Keratinocyte (primary cell): ENCODE measurements around the gene KRT8. TPM values are rescaled to one million over a fixed set of nuclear protein-coding genes. Genes with fewer than 3 reads are reported as not detected.
A peak's percentile ranks its signal among the peaks of the same experiment; 100 is the strongest.

Experiments
- DNase-seq: peaks from one replicate; pipeline ENCODE4 v3.0.0-alpha.2; 2011; ENCODE audit warnings: low read depth, missing footprints, low spot score
- FAIRE-seq: peaks from 2 replicates; lab custom pipeline; 2011; peaks lifted over from hg19 to GRCh38; lab: Jason Lieb, UNC
- H2AFZ ChIP-seq: 2 replicates; pipeline ENCODE4 v1.6.0; 2012; ENCODE audit warnings: low read length, control low read depth, inconsistent platforms; ENCODE audit not compliant: control insufficient read depth
- H3K27ac ChIP-seq: 2 replicates; pipeline ENCODE4 v1.5.1; 2011; ENCODE audit warnings: low read length; ENCODE audit not compliant: control insufficient read depth, insufficient read depth
- H3K27me3 ChIP-seq: 3 replicates; pipeline ENCODE4 v1.6.0; 2011; ENCODE audit warnings: low read length; ENCODE audit not compliant: control insufficient read depth, insufficient read depth; ENCODE audit errors: extremely low read depth
- H3K36me3 ChIP-seq, 2 experiments: 2 replicates in 1 of 2; 3 replicates in 1 of 2; pipeline ENCODE4 v1.5.1; 2011; ENCODE audit warnings: low read length in 2 of 2, mild to moderate bottlenecking in 1 of 2; ENCODE audit not compliant: control insufficient read depth in 2 of 2, insufficient read depth in 2 of 2; ENCODE audit errors: extremely low read depth in 1 of 2
- H3K4me1 ChIP-seq: 3 replicates; pipeline ENCODE4 v1.5.1; 2011; ENCODE audit warnings: low read length; ENCODE audit not compliant: control insufficient read depth, insufficient read depth; ENCODE audit errors: extremely low read depth
- H3K4me2 ChIP-seq: 3 replicates; pipeline ENCODE4 v1.6.0; 2011; ENCODE audit warnings: low read depth, low read length; ENCODE audit not compliant: control insufficient read depth, insufficient read depth; ENCODE audit errors: extremely low read depth
- H3K4me3 ChIP-seq, 3 experiments: fragments of 200-600 bp in 1 of 3; sonication (generic) in 1 of 3; 2 replicates in 2 of 3; 3 replicates in 1 of 3; pipeline ENCODE4 v1.5.1; 2011 to 2016; ENCODE audit warnings: low read length in 3 of 3, mild to moderate bottlenecking in 3 of 3, control low read depth in 2 of 3, inconsistent platforms in 1 of 3, low read depth in 1 of 3, mixed read lengths in 1 of 3, mixed run types in 1 of 3, moderate library complexity in 1 of 3; ENCODE audit not compliant: control insufficient read depth in 2 of 3, insufficient read depth in 2 of 3; ENCODE audit errors: extremely low read depth in 1 of 3
- H3K79me2 ChIP-seq: 2 replicates; pipeline ENCODE4 v1.6.0; 2012; ENCODE audit warnings: low read length; ENCODE audit not compliant: control insufficient read depth, insufficient read depth
- H3K9ac ChIP-seq: 3 replicates; pipeline ENCODE4 v1.6.0; 2011; ENCODE audit warnings: low read length; ENCODE audit not compliant: control insufficient read depth, insufficient read depth; ENCODE audit errors: extremely low read depth
- H3K9me1 ChIP-seq: 3 replicates; pipeline ENCODE4 v1.6.0; 2011; ENCODE audit warnings: low read length; ENCODE audit not compliant: control insufficient read depth, insufficient read depth; ENCODE audit errors: extremely low read depth
- H3K9me3 ChIP-seq: 2 replicates; pipeline ENCODE4 v1.5.1; 2012; ENCODE audit warnings: low read depth, low read length; ENCODE audit not compliant: control insufficient read depth
- H4K20me1 ChIP-seq: 3 replicates; pipeline ENCODE4 v1.6.0; 2011; ENCODE audit warnings: low read length; ENCODE audit not compliant: control insufficient read depth, insufficient read depth; ENCODE audit errors: extremely low read depth
- CTCF ChIP-seq, 3 experiments: IDR thresholded peaks in 1 of 3; conservative IDR thresholded peaks in 1 of 3; optimal IDR thresholded peaks in 1 of 3; 2 replicates in 2 of 3; 3 replicates in 1 of 3; pipeline versions ENCODE3 to v1.5.1; 2011; ENCODE audit warnings: low read length in 3 of 3, mild to moderate bottlenecking in 3 of 3, moderate library complexity in 2 of 3, control low read depth in 1 of 3, inconsistent platforms in 1 of 3; ENCODE audit not compliant: insufficient read depth in 2 of 3; ENCODE audit errors: extremely low read depth in 1 of 3
- EZH2 ChIP-seq: IDR thresholded peaks from one replicate; pipeline ENCODE4 v1.6.1; 2012; ENCODE audit warnings: inconsistent platforms, mild to moderate bottlenecking, low read length, moderate library complexity
- dilution Hi-C: fragments of 300-500 bp; cut with MboI; formaldehyde crosslinking; loops from one replicate; pipeline ENCODE4 v1.7.0; 2020; ENCODE audit warnings: low sequenced_read_pairs; ENCODE audit not compliant: extremely low pct_ligation_motif_present
- polyA plus RNA-seq, 5 experiments: library from polyadenylated mRNA; depleted of rRNA in 3 of 5; stranded (reverse) in 3 of 5; stranded (forward) in 1 of 5; unstranded in 1 of 5; fragments of >200 nt; gene quantifications; 1 replicate in 1 of 5; 2 replicates in 3 of 5; 3 replicates in 1 of 5; pipeline versions ENCODE4 v1.2.1 to v1.2.3, GENCODE V29; 2011 to 2012; ENCODE audit warnings: missing spikeins in 2 of 5, low read depth in 1 of 5, low replicate concordance in 1 of 5

Gene KRT8
- polyA plus RNA-seq, 1 donor (not counting 4 experiments of a cell fraction or from before 2014, with no cell fraction given) = 151 TPM

- Histone ChIP-seq H3K4me2 (peak overlapping the region; percentile 84), H3K36me3 (peaks cover 17 to 20% of the 10 kb centered on the region in 2 experiments), H3K79me2 (peaks cover 16% of the 10 kb centered on the region), H2AFZ (peak overlapping the region; percentile 50), H3K9ac (peak overlapping the region; percentile 89), H3K9me1 (no peaks in the 10 kb centered on the region), H3K27ac (peak overlapping the region; percentile 86), H3K27me3 (no peaks in the 10 kb centered on the region), H3K4me1 (peaks cover 26% of the 10 kb centered on the region), H3K9me3 (no peaks in the 10 kb centered on the region), H3K4me3 (peak overlapping the region; percentile 73 to 97 (median 91)), H4K20me1 (peaks cover 17% of the 10 kb centered on the region)
- peak; percentile 58 for FAIRE-seq
- TF ChIP-seq EZH2 = no peak
- TF ChIP-seq CTCF (optimal IDR thresholded peaks at IDR 0.05 in 1 of 3, IDR thresholded peaks at IDR 0.05 in 1 of 3, conservative IDR thresholded peaks at IDR 0.05 in 1 of 3; ENCODE audit: extremely low read depth in 1 of 3, insufficient read depth in 2 of 3, low read length in 3 of 3) = no peak
- DNase-seq = peak; percentile 83
- dilution Hi-C loops = no loop called here
Observed at GRCh38 chr12:52949413-52950331, 44.8 kb upstream of the KRT8 start.

- H2AFZ ChIP-seq = no peak overlapping the region
Observed at GRCh38 chr12:52947738-52948423, 43.0 kb upstream of the KRT8 start.

More at GRCh38 chr12:52947738-52948423, 43.0 kb upstream of the KRT8 start:
- Histone ChIP-seq H3K79me2 (peaks cover 16% of the 10 kb centered on the region), H3K4me3 (no peak overlapping the region), H4K20me1 (peaks cover 17% of the 10 kb centered on the region), H3K36me3 (peaks cover 14 to 20% of the 10 kb centered on the region in 2 experiments), H3K9me1 (no peaks in the 10 kb centered on the region), H3K9me3 (no peaks in the 10 kb centered on the region), H3K4me2 (no peak overlapping the region), H3K4me1 (peaks cover 26% of the 10 kb centered on the region), H3K27ac (no peak overlapping the region), H3K9ac (no peak overlapping the region), H3K27me3 (no peaks in the 10 kb centered on the region)
- DNase-seq (no peak), FAIRE-seq (no peak)
- no peak for TF ChIP-seq EZH2
- TF ChIP-seq CTCF (optimal IDR thresholded peaks at IDR 0.05 in 1 of 3, IDR thresholded peaks at IDR 0.05 in 1 of 3, conservative IDR thresholded peaks at IDR 0.05 in 1 of 3; ENCODE audit: extremely low read depth in 1 of 3, insufficient read depth in 2 of 3, low read length in 3 of 3) = no peak
- dilution Hi-C loops = no loop called here
